Astrocyte of the cerebellum (primary cell): ENCODE data around the gene NADSYN1.

ENCODE experiments used
- DNase-seq: peaks from one replicate; pipeline ENCODE4 v3.0.0-alpha.2; 2011; ENCODE audit warnings: low read depth
- H3K4me3 ChIP-seq: 2 replicates; pipeline ENCODE4 v1.5.1; 2011; ENCODE audit warnings: mild to moderate bottlenecking, low read depth, low read length, moderate library complexity
- CTCF ChIP-seq: IDR thresholded peaks from 2 replicates; pipeline ENCODE4 v1.5.1; 2012; ENCODE audit warnings: low read length, low read depth, moderate library complexity, mild to moderate bottlenecking; ENCODE audit errors: missing control alignments
- in situ Hi-C: cut with HindIII; loops from 2 replicates; pipeline ENCODE4 v1.10.0; 2017; ENCODE audit warnings: low sequenced_read_pairs

The NADSYN1 gene

GRCh38 chr11:71467164-71467563 lies 14.2 kb downstream of the NADSYN1 start:
- H3K4me3 ChIP-seq: no peak overlapping the region
- TF ChIP-seq CTCF: no peak
- in situ Hi-C loops: no loop called here
- no peak for DNase-seq

- in situ Hi-C loops: no loop called here
- H3K4me3 ChIP-seq: no peak overlapping the region
- TF ChIP-seq CTCF: no peak
- DNase-seq: no peak
These were observed 17.9 kb downstream of the NADSYN1 start for GRCh38 chr11:71470946-71471345.

- in situ Hi-C loops: no loop called here
- no peak for DNase-seq
- H3K4me3 ChIP-seq: no peak overlapping the region
- TF ChIP-seq CTCF: no peak
These were observed 19.4 kb downstream of the NADSYN1 start for GRCh38 chr11:71472357-71472885.

- no peak for DNase-seq
- no peak for TF ChIP-seq CTCF
- no peak overlapping the region for H3K4me3 ChIP-seq
- in situ Hi-C loops: no loop called here
These were observed 20.2 kb downstream of the NADSYN1 start for GRCh38 chr11:71472941-71473792.

- H3K4me3 ChIP-seq: no peak overlapping the region
- in situ Hi-C loops: no loop called here
- DNase-seq: no peak
- no peak for TF ChIP-seq CTCF
These were observed 20.7 kb downstream of the NADSYN1 start for GRCh38 chr11:71473793-71474080.

- H3K4me3 ChIP-seq: no peak overlapping the region
- in situ Hi-C loops: no loop called here
- DNase-seq: no peak
- TF ChIP-seq CTCF: no peak
These were observed 21.3 kb downstream of the NADSYN1 start for GRCh38 chr11:71474141-71474770.
